Pulmonary artery endothelial cell (primary cell): Measurements from ENCODE around the gene CAPS. TPM values are rescaled to one million over a fixed set of nuclear protein-coding genes. Genes with fewer than 3 reads are reported as not detected.
"Not testable (repeated sequence)": the region's sequence is repeated elsewhere in the genome, so short reads cannot be mapped to it uniquely, and the experiment has no call there.

Source experiments
- DNase-seq: peaks from one replicate; pipeline ENCODE4 v3.0.0-alpha.2; 2011; ENCODE audit warnings: low read depth, low spot score
- total RNA-seq: library from RNA; depleted of rRNA; stranded (reverse); fragments of >200 nt; gene quantifications from 2 replicates; pipeline ENCODE4 v1.2.3, GENCODE V29; 2014

CAPS gene
- total RNA-seq, 1 donor from 2014 or later, result 1.6 TPM

DNA sequence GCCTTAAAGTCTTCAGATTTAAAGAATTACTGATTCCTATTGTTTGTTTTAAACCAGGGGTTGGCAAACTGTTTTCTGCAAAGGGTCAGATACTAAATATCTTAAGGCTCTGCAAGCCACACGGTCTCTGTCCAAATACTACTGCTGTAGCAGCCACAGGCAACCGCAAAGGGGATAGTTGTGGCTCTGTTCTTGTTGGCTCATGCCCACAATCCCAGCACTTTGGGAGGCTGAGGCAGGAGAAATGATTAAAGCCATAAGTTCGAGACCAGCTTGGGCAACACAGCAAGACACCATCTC is 41.5 kb downstream of the CAPS start:
- no peak for DNase-seq

- DNase-seq, result no peak
Observed at GRCh38 chr19:5956323-5956722, 42.3 kb downstream of the CAPS start.

- DNase-seq, result no peak
Observed at GRCh38 chr19:5956728-5957127, 42.7 kb downstream of the CAPS start.

DNA sequence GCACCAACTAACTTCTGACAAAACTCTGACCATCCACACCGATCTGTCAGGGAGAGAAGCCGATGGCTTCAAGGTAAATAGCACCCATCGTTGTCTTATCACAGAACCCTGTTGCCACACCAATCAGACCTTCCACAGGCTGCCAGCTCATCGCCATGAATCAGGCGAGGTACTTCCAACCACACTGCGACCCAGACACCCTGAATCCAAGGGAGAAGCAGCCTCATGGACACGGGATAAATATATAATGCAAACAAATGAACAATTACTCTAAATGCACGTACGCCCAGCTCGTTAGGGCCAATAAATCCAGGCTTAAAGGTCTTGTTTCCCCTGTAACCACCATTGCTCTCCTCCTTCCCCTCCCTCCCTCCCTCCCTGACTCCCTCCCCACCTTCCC is 43.1 kb downstream of the CAPS start:
- DNase-seq, result no peak

- no peak for DNase-seq
Observed at GRCh38 chr19:5958074-5958850, 44.2 kb downstream of the CAPS start.

GRCh38 chr19:5958851-5959122 is 44.7 kb downstream of the CAPS start:
- DNase-seq, result no peak

- no peak for DNase-seq
Observed at GRCh38 chr19:5959260-5960004, 45.4 kb downstream of the CAPS start.

- no peak for DNase-seq
Observed at GRCh38 chr19:5960005-5961001, 46.2 kb downstream of the CAPS start.

- not testable (repeated sequence) for DNase-seq
Observed at GRCh38 chr19:5961641-5961968, 47.6 kb downstream of the CAPS start.

GRCh38 chr19:5961969-5962945 is 48.2 kb downstream of the CAPS start:
- DNase-seq, result peak; percentile 48

DNA sequence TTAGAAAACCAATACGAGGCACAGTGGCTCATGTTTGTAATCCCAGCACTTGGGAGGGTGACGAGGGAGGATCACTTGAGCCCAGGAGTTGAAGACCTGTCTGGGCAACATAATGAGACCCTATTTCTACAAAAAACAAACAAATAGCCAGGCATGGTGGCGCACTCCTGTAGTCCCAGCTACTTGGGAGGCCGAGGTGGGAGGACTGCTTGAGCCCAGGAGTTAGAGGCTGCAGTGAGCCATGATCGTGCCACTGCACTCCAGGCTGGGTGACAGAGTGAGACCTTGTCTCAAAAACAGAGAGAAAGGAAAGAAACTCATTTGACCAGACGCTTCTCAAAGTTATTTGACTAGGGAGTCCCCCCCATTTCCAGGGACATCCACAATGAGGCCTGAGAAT is 49.2 kb downstream of the CAPS start:
- not testable (repeated sequence) for DNase-seq

DNA sequence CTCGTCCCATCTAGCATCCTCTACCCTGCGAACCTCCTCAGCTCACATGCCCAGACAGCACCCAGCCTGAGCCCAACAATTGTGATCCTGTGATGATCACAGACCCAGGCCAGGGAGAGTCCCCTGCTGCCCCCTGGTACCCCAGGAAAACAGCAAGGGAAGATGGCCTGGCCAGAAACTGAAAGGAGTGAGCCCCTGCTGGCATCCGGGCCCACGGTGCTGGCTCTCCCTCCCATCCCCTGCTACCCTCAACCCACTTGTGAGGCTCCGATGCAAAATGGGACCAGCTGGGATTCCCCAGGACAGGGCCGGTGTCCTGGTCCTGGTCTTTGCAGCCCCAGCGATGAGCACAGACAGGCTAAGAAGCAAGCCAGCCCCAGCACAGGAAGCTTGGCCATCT is 49.8 kb downstream of the CAPS start:
- no peak for DNase-seq

GRCh38 chr19:5964816-5965565 is 50.9 kb downstream of the CAPS start:
- no peak for DNase-seq

Other genes starting within 250 kb of the CAPS start
- 26.1 and 60.3 TPM in 2 replicates for gene MICOS13, start 233.7 kb upstream of the CAPS start, total RNA-seq
- 5.4 and 6.5 TPM in 2 replicates for gene HSD11B1L, start 233.2 kb upstream of the CAPS start, total RNA-seq
- 388 and 866 TPM in 2 replicates for gene RPL36, start 224.0 kb upstream of the CAPS start, total RNA-seq
- gene LONP1, start 194.1 kb upstream of the CAPS start, total RNA-seq, result 91.4 and 116 TPM in 2 replicates
- not detected in 2 replicates for gene CATSPERD, start 193.6 kb upstream of the CAPS start, total RNA-seq
- 0.33 and 0.63 TPM in 2 replicates for gene PRR22, start 129.5 kb upstream of the CAPS start, total RNA-seq
- 32.3 and 41.7 TPM in 2 replicates for gene DUS3L, start 123.1 kb upstream of the CAPS start, total RNA-seq
- gene NRTN, start 109.2 kb upstream of the CAPS start, total RNA-seq, result 0.13 and 0.25 TPM in 2 replicates
- gene FUT6, start 74.6 kb upstream of the CAPS start, total RNA-seq, result not detected in 2 replicates
- not detected in 2 replicates for gene FUT3, start 62.8 kb upstream of the CAPS start, total RNA-seq
- not detected in 2 replicates for gene FUT5, start 43.7 kb upstream of the CAPS start, total RNA-seq
- 183 and 303 TPM in 2 replicates for gene NDUFA11, start 10.5 kb upstream of the CAPS start, total RNA-seq
- gene VMAC, start 9.4 kb upstream of the CAPS start, total RNA-seq, result 3.8 and 4.4 TPM in 2 replicates
- gene RANBP3, start 63.9 kb downstream of the CAPS start, total RNA-seq, result 36.4 and 42.4 TPM in 2 replicates
- 2.8 and 4.3 TPM in 2 replicates for gene RFX2, start 196.2 kb downstream of the CAPS start, total RNA-seq
- gene ACSBG2, start 221.4 kb downstream of the CAPS start, total RNA-seq, result not detected in 2 replicates